ENCODE data around the gene RABGAP1L. TPM values are rescaled to one million over a fixed set of nuclear protein-coding genes. Genes with fewer than 3 reads are reported as not detected.

The RABGAP1L gene
- total and polyA plus RNA-seq, 10 of the 15 experiments (the other 5 are each of a cell fraction or from before 2014, with no cell fraction given) = 5.8 to 194 (median 113) TPM

DNA sequence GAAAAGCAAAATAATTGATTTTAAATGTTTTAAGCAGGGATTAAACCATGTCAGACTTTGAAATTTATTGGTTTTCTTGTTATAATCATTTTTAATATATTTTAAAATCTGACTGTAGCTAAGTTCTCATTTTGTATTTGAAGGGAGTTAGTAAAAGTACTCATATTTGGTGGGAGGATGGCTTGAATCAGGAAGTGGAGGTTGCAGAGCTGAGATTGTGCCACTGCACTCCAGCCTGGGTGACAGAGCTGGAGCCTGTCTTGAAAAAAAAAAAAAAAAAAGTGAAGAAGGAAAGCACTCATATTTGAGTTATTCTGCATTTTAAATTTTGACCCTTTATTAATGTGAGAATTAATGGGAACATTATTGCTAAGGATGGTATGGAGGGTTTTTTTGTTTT, 106.0 kb downstream of the RABGAP1L start:
- no peaks in the 10 kb centered on the region for H3K4me1 ChIP-seq (ENCODE audit: control insufficient read depth, insufficient read depth, low read length)
- ATAC-seq (no peak), DNase-seq (ENCODE audit: low read depth, low spot score) (no peak), FAIRE-seq (no peak)
- in situ Hi-C loops (cut with MboI) (loop anchor here (10.0 kb wide), 1 partner anchor 730 kb away; the partner anchor contains the start of gene CACYBP), intact Hi-C loops (cut with micrococcal nuclease; ENCODE audit: unreplicated experiment) (loop anchor here (10.0 kb wide), 1 partner anchor 730 kb away; the partner anchor contains the start of gene CACYBP)
- TF ChIP-seq HDAC2 (IDR thresholded peaks at IDR 0.05) (no peak), NFXL1 (IDR thresholded peaks at IDR 0.05; ENCODE audit: borderline replicate concordance) (no peak), GATAD2B (conservative IDR thresholded peaks at IDR 0.05; ENCODE audit: low read depth) (no peak), RCOR1 (conservative IDR thresholded peaks at IDR 0.05; ENCODE audit: low read depth, low read length) (no peak), FOS (IDR thresholded peaks at IDR 0.05; ENCODE audit: borderline replicate concordance, extremely low read depth, insufficient read length) (no peak), CREM (IDR thresholded peaks at IDR 0.05; ENCODE audit: low read depth) (no peak), RUNX3 (IDR thresholded peaks at IDR 0.05; ENCODE audit: low read length) (no peak), E2F4 (IDR thresholded peaks at IDR 0.05; ENCODE audit: low read depth, low read length) (no peak), SMC3 (IDR thresholded peaks at IDR 0.05; ENCODE audit: borderline replicate concordance, low read length) (no peak), KDM1A (IDR thresholded peaks at IDR 0.05; ENCODE audit: borderline replicate concordance) (no peak), SMARCA5 (IDR thresholded peaks at IDR 0.05) (no peak), PAX8 (IDR thresholded peaks at IDR 0.05) (no peak), MEF2B (IDR thresholded peaks at IDR 0.05; ENCODE audit: partially characterized antibody, poor library complexity, severe bottlenecking) (no peak), ZNF274 (IDR thresholded peaks at IDR 0.05; ENCODE audit: insufficient read depth, insufficient read length) (no peak), SUZ12 (IDR thresholded peaks at IDR 0.05; ENCODE audit: unreplicated experiment) (no peak), FOXK2 (IDR thresholded peaks at IDR 0.05) (no peak), SIX5 (IDR thresholded peaks at IDR 0.05; ENCODE audit: low read depth, low read length, severe bottlenecking) (no peak), ZNF207 (IDR thresholded peaks at IDR 0.05; ENCODE audit: borderline replicate concordance) (no peak)
- TF ChIP-seq, protein P1, sequence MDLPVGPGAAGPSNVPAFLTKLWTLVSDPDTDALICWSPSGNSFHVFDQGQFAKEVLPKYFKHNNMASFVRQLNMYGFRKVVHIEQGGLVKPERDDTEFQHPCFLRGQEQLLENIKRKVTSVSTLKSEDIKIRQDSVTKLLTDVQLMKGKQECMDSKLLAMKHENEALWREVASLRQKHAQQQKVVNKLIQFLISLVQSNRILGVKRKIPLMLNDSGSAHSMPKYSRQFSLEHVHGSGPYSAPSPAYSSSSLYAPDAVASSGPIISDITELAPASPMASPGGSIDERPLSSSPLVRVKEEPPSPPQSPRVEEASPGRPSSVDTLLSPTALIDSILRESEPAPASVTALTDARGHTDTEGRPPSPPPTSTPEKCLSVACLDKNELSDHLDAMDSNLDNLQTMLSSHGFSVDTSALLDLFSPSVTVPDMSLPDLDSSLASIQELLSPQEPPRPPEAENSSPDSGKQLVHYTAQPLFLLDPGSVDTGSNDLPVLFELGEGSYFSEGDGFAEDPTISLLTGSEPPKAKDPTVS (IDR thresholded peaks at IDR 0.05; ENCODE audit: low read depth, low read length) = no peak
- ChIA-PET CTCF (no interaction called here), RAD21 (ENCODE audit: unreplicated experiment) (no interaction called here), POLR2A (interaction anchor here (0.6 kb wide), 1 partner anchor 540 kb away, joined by 3 read pairs; no protein-coding TSS in a partner anchor), SMC1A (ENCODE audit: uncharacterized antibody, unreplicated experiment) (no interaction called here)
- H3K27me3 ChIP-seq (replicated peaks in 1 of 2; ENCODE audit: control insufficient read depth in 2 of 2, insufficient read depth in 2 of 2, low read length in 1 of 2) = no peaks in the 10 kb centered on the region
- no peak overlapping the region for H2AFZ ChIP-seq (ENCODE audit: control insufficient read depth, low read depth, low read length)
- no peak overlapping the region for H3K27ac ChIP-seq (ENCODE audit: control insufficient read depth, insufficient read depth)
- H3K4me2 ChIP-seq (ENCODE audit: control insufficient read depth, insufficient read depth) = no peak overlapping the region
- H4K20me1 ChIP-seq (ENCODE audit: control insufficient read depth, insufficient read depth) = no peaks in the 10 kb centered on the region; the same call in 1 of the 2 replicates
- H3K4me3 ChIP-seq = no peak overlapping the region
- no TSS peak for BruUV-seq (replicated peaks)
- H3K36me3 ChIP-seq (ENCODE audit: control insufficient read depth in 2 of 2, insufficient read depth in 2 of 2, low read length in 1 of 2) = peaks cover 0 to 2% of the 10 kb centered on the region in 2 experiments; a peak in 1 of 4 replicates
- H3K9me3 ChIP-seq (replicated peaks; ENCODE audit: control insufficient read depth, insufficient read depth, low read length) = no peaks in the 10 kb centered on the region
- no peaks in the 10 kb centered on the region for H3K79me2 ChIP-seq (ENCODE audit: control insufficient read depth, insufficient read depth, low read length)
- H3K9ac ChIP-seq (ENCODE audit: control insufficient read depth, insufficient read depth, low read length) = no peak overlapping the region

Data from GM12878 (cell line).